Measurements from ENCODE around the gene DISC1.
"Not testable (repeated sequence)": the region's sequence is repeated elsewhere in the genome, so short reads cannot be mapped to it uniquely, and the experiment has no call there.

DISC1 gene

DNA sequence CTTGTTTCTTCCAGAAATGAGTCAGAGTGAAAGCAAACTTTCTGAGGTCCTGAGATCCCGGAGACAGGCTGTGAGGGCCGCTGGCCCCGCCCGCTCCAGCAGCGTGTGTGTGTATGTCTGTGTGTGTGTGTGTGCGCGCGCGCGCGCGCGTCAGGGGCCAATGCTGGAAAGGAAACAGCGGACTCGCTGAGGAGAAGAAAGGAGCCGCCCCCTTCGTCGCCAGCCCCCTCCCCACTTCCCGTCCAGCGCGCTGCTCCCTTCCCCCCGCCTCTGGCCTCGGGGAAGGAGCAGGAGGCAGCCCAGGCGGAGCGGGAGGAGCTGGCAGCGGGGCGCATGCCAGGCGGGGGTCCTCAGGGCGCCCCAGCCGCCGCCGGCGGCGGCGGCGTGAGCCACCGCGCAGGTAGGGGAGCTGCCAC is at the start of gene DISC1:
Gene DISC1, plus strand, starts transcription at position 256 of the 416 bp plus-strand sequence. Its CDS starts 78 bp downstream, at position 334.
- peak; percentile 43 for DNase-seq

DNA sequence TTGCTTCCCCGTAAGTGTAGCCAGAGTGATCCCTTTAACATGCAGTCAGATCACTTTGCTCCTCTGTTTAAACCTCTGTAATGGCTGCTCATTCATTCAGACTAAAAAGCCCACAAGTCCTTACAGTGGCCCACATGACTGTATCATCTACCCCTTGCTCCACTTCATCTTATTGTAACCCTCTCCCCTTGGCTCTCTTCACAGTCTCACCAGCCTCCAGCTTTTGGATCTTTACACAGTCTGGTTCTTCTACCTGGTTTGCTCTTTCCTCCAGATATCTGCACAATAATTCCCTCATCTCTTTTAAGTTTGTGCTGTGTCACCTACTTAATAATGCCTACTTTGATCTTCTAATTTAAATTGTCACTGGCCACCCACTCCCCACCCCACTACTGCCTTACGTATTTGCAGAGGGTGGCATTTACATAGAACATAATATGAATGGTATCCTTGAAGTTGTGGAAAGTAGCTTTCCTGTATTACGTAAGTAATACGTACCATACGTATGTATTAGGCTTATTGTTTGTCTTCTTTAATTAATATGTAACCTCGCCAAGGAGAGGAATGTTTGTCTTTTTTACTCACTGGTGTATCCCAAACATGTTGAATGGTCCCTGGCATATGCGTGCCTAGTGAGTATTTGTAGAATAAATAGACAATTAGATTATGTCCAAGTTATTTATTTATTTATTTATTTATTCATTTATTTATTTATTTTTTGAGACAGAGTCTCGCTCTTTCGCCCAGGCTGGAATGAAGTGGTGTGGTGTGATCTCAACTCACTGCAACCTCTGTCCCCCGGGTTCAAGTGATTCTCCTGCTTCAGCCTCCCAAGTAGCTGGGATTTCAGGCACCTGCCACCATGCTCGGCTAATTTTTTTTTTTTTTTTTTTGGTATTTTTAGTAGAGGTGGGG is 49.5 kb upstream of the DISC1 start:
- no peak for DNase-seq

DNA sequence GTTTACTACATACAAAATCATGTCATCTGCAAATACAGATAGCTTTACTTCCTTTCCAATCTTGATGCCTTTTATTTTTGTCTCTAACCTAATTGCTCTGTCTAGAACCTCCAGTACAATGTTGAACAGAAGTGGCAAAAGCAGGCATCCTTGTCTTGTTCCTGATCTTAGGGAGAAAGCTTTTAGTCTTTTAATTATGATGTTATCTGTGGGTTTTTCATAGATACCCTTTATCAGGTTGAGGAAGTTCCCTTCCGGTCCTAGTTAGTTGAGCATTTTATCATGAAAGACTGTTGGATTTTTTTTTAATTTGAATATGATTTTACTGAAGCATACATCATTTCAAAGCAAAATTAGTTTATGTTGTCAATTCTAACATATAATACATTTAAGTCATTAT is 45.7 kb upstream of the DISC1 start:
- DNase-seq: no peak

DNA sequence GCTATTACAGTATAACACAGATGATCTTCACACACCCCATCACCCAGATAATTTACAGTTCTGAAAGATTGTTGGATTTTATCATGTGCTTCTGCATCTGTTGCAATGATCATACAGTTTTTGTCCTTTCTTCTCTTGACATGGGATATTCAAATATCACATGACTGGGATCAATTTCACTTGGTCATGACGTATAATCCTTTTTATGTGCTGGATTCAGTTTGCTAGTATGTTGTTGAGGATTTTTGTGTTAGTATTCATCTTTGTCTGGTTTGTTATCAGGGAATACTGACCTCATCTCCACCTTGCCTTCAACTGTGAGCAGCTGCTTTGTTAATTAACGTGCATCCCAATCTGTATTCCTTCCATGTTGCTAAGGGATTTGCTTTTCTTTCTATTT is 44.7 kb upstream of the DISC1 start:
- DNase-seq: no peak

DNA sequence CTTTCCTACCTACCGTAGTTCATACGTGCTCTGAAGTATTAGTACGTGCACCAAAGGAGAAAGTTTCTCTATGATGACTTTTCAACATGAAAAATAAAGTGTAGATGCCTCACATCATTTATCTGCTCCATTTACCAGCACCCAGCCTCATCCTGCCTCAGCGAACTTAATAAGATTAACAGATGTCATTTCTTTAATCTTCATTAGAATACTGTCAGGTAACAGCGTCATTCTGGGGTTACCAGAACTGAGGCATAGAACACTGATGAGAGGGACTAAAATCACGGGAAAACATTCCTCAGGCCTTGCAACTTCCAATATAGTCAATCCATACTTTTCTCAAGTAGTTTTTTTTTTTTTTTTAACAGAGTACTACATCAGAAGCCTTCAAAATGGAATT is 43.2 kb upstream of the DISC1 start:
- no peak for DNase-seq

DNA sequence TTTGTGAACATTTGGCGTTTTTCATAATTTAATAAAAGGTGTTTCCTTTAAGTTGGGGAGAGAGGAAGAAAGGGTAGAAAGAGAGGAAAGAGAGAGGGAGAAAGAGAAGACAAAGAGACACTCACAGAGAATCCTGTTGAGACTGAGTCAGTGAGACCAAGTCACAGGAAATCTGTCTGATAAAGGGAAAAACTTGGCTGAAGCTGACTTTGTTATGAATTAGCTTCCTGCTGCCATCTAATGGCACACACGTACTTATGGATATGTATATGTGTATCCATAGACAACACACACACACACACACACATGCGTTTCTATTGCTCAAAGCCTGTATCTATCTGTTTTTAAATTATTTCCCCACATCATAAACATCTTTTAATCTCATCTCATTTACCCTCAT is 42.5 kb upstream of the DISC1 start:
- peak; percentile 11 for DNase-seq

DNA sequence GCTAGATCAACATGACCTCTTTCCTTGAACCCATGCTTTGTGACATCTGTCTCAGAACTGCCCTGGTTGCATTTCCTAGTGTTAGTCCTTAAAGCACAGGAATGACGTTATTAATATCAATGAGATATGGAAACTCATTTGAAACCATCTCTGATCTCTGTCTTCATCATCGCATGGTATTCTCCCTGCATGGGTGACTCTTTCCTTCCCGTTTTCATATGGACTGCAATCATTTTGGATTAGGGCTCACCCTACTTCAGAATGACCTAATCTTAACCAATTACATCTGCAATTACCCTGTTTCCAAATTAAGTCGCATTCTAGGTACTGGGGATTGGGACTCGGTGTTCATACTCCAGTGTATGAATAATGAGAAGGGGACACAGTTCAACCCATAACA is 41.7 kb upstream of the DISC1 start:
- DNase-seq: no peak

DNA sequence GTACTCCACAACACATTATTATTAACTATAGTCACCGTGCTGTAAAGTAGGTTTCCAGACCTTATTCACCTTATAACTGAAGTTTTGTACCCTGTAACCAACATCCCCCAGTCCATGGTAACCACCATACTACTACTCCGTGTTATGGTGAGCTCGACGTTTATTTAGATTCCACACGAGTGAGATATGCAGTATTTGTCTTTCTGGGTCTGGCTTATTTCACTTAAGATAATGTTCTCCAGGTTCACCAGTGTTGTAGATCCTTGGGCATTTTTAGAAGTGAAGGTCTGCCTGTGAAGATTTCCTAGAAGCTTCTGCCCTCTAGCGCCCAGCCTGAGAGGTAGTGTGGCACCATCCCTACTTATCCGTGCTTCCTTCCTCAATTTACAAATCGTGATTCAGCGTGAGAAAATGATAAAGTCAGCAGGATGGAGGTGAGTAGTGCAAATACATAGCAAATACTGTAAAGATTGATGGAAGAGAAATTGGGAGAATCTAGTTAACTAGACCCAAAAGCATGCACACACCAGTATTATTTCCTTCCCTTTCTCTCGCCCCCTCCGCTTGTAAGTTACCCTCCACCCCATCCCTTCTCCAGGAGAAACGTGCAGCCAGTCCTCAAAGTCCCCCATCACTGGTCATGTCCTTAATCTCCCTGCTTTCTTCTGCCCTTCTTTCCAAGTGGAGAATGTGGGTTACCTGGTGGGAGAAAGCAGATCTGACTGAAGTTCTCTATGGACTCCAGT is 36.0 kb upstream of the DISC1 start:
- peak; percentile 15 for DNase-seq

DNA sequence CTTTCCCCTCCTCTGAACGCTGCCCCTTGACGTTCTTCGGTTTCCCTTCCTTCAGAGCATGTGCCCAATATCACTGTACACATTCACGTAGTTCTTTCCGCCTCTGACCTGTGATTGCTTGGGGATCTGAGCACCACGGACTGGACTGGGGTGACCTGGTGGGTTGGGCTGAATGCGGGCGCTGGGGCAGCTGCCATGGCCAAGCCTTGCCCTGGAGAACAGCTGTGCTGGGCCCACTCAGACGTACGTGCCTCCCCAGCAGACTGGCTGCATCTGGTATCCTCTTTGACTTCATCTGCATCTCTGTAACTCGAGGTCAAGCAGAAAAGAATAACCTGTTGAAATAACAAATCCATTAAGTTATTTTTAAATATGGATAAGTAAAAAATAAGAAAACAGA is 35.1 kb upstream of the DISC1 start:
- DNase-seq: no peak

DNA sequence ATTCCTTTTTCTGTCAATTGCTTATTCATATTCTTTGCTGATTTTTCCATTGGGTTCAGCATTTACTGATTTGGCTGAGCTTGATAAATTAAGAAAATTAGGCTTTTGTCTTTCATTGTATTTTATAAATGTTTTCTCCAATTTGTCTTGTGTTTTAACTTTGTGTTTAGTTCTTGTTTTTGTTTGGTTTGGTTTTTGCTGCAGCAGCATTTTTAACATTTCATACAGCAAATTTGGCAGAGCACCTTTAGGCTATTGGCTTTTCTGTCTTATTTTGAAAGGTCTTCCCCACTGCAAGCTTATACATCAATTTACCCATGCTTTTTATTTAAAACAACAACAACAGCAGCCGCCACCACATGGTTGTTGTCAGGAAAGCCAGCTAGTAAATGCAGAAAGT is 33.8 kb upstream of the DISC1 start:
- DNase-seq: no peak

DNA sequence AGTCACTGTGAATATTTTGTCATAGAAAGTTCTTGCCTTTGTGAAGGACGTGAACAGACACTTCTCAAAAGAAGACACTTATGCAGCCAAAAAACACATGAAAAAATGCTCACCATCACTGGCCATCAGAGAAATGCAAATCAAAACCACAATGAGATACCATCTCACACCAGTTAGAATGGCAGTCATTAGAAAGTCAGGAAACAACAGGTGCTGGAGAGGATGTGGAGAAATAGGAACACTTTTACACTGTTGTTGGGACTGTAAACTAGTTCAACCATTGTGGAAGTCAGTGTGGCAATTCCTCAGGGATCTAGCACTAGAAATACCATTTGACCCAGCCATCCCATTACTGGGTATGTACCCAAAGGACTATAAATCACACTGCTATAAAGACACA is 33.3 kb upstream of the DISC1 start:
- DNase-seq: not testable (repeated sequence)

DNA sequence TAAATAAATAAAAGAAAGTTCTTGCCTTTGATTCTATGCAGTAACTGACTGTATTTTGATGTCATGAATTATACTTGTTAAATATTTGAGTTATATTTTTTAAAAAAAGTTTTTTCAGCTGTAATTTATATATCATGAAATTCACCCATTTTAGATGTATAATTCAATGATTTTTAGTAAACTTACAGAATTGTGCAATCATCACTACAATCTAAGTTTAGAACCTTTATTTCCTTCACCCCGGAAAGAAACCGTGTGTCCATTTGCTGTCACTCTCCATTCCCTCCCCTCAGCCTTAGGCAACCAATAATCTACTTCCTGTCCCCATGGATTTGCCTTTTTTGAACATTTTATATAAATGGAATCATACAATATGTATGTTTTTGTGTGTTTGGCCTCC is 32.5 kb upstream of the DISC1 start:
- DNase-seq: no peak

DNA sequence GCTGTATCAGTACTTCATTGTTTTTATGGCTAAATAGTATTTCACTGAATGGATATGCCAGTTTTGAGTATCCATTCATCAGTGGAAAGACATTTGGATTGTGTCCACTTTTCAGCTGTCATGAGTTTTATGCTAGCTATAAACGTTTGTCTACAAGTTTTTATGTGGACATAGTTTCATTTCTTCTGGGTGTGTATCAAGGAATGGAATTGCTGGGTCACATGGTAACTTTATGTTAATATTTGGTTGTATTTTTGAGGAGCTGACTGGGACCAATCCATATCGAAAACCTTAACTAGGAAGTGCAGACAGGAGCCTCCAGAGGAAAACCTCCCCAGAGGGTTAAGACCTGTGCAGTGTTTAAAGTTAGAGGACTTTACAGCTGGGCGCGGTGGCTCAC is 31.8 kb upstream of the DISC1 start:
- DNase-seq: no peak

DNA sequence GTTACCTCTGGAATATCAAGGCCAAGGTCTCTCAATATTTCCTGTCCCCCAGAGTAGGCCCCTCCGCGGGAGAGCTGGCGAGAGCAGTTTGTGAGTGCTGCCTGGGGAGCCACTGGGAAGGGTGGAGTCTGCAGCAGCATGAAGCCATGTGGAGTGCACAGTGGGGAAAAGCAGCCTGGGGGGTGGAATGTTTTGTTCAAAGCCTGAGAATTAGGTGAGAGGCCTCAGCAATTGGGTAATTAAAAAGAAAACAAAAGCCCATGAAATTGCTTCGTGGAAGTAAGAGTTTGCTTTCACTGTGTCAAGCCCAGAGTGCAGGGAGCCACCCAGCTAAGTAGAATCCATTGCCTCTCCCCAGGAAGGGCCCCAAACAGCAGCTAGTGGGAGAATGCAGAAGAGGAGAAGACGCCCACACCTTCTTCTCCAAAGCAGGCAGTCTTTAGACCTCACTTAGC is 30.2 kb upstream of the DISC1 start:
- DNase-seq: no peak

DNA sequence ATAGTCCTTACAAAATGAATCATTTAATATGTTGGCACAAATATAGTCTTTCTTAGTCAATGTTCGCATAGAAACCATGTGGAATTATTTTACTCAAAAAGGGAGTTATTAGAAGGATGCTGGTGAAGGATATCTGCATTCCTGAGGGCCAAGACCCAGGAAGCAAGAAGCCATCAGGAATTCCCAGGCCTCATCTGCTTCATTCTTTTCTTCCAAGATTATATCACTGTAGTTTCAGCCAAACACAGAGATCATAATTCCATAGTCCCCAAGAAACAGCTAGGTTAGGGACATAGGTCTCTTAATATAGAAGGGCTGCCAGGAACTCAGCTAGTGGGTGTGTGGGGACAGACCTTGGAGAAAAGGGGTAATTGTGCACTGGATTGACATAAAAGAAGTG is 28.6 kb upstream of the DISC1 start:
- DNase-seq: no peak

DNA sequence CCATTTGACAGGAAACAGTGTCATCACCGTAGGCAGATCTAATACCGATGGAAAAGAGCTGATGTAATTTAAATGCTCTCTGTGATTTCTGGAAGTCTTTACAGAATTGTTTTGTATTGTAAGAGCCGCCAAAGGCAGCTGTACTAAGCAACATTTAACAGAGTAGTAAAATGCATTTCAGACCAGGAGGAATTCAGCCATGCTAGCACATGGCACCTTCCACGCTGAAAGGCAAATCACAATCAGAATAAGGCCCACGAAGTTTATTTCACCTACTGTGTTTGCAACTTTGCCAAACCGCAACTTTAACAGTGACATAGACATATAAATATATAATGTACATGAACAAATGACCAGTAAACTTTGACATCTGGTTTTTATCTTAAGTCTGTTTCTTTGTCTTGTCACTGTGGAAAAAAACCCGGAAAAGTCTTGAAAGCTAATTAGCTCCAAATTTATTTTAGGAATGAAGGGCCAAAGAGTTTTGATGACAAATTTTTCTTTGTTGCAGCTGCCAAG is 26.1 kb upstream of the DISC1 start:
- DNase-seq: no peak

DNA sequence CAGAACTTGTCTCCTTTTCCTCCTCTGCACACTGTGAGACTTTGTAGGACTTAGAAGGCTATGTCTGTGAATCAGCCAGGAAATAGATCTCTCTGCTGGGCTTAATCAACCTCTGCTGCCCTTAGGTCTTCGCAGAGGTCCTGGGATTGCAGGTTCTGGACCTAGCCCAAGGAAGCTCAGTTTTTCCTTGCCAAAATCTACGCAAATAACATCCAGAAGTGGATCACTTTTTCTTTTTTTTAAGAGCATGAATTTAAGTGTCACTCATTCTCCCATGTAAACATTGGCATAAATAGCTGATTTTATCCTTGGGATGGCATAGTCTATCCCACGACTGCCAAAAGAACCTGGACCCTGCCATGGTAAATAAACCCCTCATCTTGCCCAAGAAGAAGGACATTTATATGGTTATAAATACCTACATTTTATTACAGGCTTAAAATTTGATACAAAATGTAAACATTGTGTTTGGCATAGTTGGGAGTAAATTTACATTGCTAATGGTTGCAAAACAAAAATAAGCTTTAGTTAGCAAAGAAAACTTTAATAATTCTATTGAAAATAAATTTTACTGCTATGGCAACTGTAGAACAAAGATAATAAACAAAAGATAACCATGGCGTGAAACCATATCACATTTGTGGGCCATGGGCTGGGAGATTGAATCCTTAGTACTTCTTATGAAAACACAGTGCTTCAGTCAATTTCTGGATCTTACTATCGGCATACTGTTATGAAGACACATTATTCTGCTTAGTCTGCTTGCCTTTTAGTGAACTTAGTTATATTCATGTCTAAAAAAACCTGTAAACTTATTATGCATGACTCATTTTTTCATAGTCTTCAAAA is 24.5 kb upstream of the DISC1 start:
- no peak for DNase-seq

DNA sequence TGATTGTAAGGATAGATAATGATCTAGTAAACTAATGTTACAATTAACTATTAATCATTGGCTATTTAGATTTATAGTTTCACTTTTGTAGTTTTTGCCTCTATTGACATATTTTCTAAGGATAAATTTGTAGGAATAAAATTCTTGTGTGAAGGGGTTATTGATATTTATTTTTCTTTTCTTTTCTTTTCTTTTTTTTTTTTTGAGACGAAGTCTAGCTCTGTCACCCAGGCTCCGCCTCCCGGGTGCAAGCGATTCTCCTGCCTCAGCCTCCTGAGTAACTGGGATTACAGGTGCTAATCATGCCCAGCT is 24.0 kb upstream of the DISC1 start:
- DNase-seq: no peak

DNA sequence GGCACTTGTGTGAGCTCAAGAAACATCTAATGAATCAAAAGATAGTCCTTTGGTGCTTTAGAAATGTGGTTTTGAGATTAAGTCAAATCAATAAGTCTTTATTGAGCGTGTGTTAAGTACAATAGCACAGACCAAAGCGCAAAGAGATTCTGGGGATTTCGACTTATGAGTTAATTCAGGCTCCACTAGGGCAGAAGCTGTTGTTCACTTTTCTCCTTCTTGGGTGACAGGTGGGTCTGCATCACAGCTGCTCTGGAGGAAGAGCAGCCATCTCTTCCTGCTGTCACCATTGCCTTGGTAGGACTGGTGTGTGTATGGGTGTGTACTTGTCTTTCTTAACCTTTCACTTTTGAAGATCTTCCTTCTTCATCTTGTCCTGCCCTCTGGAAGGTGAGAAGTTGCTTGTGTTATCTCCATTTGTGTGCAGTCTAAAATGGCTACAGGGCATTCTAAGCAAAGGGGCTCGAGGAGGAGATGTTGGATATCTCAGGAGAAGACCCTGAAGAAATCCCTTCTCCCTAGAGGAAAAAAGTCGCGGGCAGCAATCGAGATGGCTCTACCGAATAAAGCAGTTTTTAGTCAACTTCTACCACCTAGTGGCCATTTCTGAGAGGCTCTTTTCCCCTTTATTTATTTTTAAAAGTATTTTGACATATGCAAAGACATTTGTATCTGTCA is 22.9 kb upstream of the DISC1 start:
- DNase-seq: peak; percentile 52

DNA sequence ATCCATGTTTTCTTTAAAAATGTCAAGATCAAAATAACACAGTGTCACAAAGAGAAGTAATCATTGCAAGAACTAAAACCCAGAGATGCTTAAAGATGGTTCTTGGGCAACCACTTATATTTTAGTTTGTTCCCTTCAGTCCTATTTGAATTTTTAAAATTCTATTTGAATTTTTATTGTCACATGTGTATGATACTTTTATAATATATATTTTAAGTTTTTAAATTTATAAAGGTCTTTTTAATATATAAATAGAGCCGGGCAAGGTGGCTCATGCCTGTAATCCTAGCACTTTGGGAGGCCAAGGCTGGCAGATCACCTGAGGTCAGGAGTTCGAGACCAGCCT is 22.3 kb upstream of the DISC1 start:
- no peak for DNase-seq

DNA sequence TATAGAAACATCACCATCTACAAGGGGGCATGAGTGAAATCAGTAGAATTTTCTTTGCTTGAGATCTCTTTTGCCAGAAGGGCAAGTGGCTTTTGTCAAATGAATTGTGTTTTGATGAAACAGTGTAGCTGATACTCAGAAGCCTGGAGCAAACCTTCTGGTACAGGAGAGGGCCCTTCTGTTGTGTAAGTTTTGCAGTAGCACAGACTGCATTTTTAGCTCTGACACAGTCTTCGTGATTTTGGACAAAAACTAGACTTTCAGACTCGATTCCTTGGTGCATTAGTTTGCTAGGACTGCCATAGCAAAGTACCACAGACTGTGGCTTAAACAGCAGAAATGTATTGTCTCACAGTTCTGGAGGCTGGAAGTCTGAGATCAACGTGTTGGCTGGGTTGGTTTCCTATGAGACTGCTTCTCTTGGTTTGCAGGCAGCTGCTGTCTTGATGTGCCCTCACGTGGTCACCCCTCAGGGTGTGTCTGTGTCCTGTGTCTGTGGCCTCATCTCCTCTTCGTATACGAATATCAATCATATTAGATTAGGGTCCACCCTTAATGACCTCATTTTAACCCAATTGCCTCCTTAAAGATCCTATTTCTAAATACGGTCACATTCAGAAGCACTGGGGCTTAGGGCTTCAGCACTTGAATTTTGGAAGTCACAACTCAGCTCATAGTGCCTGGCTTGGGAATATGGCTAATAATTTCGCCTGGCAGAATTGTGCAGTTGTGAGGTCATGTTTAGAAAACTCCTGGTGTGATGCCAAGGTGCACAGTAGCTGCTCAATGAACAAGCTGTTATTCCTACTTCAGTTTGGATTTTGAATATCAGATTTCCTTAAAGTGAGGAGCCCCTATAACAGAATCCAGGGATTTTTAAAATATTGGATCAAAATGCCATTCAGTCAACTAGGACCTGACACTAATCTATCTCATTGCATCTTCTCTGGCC is 21.2 kb upstream of the DISC1 start:
- no peak for DNase-seq
